HTR-8/SVneo (cell line): ENCODE results near the gene ANKAR.
"Not testable (repeated sequence)": the region's sequence is repeated elsewhere in the genome, so short reads cannot be mapped to it uniquely, and the experiment has no call there.

Source experiments
- DNase-seq: peaks from one replicate; pipeline ENCODE4 v3.0.0; 2011; ENCODE audit warnings: low spot score, mixed read lengths; ENCODE audit not compliant: insufficient read length
- FAIRE-seq: peaks from 2 replicates; lab custom pipeline; 2011; peaks lifted over from hg19 to GRCh38; lab: Jason Lieb, UNC

ANKAR gene, protein sequence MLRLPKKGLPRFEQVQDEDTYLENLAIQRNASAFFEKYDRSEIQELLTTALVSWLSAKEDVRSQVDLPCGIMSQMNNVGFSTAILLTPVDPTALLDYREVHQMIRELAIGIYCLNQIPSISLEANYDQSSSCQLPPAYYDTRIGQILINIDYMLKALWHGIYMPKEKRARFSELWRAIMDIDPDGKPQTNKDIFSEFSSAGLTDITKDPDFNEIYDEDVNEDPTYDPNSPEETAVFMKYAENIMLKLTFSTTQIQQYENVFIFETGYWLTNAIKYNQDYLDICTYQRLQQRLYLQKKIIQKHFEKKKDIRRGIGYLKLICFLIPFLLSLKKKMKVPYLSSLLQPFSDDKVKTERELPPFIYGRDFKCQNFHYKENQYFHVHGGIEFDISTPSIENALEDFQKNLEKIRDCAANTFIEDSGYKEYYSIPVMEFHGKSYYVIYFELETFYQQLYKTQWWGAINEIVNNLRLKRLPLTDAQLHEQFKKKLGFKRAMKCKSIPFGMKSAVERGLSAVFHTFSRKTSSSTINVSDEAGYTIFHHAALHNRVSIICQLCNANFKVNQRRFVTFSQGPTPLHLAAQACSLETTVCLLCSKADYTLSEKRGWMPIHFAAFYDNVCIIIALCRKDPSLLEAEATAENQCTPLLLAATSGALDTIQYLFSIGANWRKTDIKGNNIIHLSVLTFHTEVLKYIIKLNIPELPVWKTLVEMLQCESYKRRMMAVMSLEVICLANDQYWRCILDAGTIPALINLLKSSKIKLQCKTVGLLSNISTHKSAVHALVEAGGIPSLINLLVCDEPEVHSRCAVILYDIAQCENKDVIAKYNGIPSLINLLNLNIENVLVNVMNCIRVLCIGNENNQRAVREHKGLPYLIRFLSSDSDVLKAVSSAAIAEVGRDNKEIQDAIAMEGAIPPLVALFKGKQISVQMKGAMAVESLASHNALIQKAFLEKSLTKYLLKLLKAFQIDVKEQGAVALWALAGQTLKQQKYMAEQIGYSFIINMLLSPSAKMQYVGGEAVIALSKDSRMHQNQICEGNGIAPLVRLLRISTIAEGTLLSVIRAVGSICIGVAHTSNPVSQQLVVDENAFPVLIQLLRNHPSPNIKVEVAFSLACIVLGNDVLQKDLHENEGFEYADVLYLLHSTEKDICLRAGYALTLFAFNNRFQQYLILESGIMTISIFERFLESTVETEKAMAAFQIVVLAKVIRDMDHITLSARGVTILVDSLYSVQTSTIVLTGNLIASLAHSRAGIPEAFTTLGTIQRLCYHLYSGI (N-terminal part only)

DNA sequence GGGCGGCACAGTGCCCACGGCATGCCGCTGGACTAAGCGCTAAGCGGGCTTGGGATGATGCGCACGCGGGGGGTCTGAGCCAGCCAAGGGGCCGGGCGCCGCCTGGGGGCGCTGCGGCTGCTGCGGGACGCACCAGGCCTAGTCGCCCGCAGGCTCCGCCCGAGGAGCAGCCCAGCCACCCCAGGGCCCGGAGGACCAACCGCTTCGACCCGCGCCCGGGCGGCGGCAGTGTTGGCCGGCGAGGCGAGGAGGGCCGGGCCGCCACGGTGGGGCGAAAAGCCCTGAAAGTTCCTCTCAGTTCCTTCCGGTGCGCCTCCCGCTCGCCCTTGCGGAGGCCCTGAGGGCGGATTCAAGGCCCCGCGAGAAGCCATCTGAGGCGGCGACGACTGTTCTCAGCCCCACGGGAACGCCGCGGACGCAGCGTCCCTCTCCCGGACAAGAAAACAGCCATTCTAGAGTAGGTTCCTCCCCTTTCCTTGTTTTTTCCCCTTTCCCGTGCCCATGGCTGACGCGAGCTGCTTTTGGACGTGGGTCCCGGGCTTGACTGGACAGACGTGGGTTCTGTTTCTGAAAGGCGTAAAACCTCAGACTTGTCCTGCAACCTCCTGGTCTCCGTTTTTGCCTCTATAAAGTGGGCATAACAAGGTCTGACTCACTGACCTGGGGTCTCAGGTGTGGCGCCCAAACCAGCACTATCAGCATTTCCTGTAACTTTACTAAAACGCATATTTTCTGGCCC is at the start of gene ANKAR:
TSS of gene ANKAR (plus strand) at position 297 of the 739 bp plus-strand sequence. CDS start 1,821 bp downstream, outside the sequence.
- FAIRE-seq = peak; percentile 91
- DNase-seq = peak; percentile 79

DNA sequence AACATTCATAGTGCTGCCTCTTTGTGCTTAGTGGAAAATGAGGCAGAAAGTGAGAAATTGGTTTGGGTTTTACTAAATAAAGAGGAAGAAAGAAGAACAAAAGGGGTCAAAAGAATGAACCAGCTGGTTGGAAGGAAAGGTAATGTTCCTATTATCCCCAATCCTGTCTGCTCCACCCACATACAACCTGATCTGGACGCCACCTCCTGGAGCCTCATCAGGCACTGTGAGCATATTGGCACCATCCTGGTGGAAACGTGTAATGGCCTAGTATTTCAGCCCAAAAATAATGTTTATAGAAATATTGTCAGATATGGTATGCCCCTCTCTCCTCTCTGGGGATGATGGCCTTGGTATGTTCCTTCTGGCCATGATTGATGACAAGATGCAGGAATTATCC is 48.8 kb upstream of the ANKAR start:
- no peak for DNase-seq
- no peak for FAIRE-seq

DNA sequence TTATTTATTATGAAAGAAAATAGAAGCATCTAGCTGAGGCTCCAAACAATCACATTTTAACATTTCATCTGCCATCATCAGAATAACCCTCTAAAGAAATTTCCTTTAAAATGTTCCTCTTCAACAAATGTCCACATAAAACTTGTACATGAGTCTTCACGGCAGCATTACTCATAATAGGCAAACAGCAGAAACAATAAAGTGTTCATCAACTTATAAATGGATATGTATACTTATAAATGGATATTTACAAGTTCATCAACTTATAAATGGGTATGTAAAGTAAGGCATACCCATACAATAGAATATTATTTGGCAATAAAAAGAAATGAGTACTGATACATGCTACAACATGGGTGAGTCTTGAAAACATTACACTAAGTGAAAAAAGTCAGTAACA is 46.7 kb upstream of the ANKAR start:
- FAIRE-seq (no peak), DNase-seq (no peak)

DNA sequence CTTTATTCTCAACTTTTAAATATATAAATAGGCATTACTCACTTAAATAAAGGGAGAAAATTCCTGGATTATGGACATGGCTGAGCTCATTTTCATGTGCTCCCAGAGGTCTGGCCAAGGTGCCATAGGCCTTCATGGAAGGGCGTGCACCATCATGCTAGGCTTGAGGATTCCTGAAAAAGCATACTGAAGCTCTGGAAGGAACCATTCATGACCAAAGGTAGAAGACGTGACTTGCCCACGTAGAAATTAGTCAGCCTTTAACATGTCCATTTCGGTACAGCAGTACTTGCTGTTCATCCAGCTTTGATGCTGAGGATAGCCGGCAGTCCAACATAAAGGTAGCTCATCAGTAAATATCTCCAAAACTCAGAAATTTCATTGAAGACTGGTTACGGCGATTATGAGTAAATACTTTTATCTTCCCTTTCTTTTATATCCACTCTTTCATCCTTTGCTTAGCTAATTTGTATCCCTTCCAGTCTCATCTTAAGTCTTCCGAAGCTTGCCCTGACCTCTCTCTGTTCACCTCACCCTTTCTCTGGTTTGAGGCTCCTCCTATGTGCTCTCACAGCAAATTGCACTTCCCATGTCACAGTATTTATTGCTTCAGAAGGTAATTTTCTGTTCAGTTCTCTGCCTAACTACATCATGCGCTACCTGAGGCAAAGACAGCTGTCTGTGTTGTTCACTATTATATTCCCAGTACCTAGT is 45.5 kb upstream of the ANKAR start:
- no peak for FAIRE-seq
- DNase-seq = no peak

DNA sequence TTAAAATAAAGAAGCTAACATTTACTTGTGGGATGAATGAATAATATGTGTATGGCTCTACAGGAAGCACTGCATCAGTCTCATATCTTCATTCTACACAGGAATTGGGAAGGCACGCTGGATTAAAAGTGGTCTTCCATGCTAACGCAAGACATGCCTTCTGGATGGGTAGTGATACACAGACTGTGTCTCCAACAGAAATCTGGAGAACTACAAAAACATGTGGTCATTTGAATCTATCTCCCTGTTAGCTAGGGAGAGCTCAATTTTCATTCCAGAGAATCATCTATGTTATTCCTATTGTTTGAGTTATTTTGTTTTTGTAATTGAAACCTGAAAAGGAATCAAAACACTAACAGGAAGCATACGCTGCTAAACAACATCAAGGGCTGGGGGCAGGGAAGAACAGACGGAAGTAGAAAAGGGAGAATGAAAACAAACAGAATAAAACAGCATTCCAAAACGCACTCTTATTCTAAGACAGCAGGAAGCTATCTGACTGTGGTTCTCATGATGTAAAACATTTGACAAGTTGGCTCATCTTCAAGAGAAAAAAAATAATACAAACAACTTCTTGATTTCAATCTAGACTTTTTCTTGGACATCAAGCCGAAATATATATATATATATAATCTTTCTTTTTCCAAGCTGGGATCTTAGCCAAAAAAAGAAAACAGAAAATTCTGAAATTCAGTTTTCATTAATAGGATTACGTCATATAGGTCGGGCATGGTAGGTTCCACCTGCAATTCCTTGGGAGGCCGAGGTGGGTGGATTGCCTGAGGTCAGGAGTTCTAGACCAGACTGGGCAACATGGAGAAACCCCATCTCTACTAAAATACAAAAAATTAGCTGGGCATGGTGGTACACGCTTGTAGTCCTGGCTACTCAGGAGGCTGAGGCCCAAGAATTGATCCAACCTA is 44.7 kb upstream of the ANKAR start:
- DNase-seq = no peak
- no peak for FAIRE-seq

DNA sequence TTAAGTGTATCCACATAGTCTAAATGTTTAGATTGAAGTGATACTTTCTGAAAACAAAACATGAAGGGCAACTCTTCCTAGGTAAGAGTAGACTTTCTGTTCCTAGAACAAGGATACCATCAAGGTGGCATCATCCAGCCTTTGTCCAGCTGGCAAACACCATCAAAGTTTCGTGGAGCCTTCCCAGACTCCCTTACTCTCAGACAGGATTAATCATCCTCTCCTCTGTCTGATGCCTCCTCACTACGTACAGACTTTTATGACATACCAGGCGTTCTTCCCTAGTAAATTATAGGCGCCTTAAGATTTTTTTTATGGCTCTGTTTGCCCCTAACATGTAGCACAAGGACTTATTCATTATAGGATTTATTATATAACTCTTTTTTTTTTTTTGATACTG is 42.6 kb upstream of the ANKAR start:
- no peak for FAIRE-seq
- no peak for DNase-seq

DNA sequence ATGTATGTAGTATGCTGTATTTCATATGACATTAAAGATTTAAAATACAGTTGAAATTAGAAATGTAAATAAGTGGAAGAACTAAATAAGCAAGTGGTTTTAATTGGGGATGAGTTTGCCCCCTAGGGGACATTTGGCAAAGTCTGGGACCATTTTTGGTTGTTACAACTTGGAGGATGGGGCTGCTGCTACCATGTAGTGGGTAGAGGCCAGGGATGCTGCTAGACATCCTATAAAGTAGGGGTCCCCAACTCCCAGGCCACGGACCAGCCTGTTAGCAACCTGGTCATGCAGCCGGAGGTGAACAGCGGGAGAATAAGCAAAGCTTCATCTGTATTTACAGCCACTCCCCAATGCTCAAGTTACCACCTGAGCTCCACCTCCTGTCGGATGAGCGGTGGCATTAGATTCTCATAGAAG is 41.1 kb upstream of the ANKAR start:
- DNase-seq (no peak), FAIRE-seq (no peak)

DNA sequence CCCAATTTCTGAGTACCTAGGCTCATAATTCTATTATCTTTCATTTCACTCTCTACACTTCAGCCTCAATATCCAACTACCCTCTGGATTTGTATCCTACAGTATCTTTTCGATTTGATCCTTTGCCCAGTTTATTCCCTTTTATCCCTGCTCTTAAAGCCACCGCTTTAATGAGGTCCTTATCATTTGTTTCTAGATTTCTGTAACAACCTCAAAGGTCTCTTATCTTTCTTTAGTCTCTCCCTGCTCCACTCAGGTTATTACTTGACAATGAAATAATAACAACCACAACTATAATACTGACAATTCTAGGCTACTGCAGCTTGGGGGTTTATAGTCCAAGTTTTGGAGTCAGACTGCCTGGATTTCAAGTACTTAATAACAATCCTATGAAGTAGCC is 39.1 kb upstream of the ANKAR start:
- DNase-seq = no peak
- FAIRE-seq = no peak

DNA sequence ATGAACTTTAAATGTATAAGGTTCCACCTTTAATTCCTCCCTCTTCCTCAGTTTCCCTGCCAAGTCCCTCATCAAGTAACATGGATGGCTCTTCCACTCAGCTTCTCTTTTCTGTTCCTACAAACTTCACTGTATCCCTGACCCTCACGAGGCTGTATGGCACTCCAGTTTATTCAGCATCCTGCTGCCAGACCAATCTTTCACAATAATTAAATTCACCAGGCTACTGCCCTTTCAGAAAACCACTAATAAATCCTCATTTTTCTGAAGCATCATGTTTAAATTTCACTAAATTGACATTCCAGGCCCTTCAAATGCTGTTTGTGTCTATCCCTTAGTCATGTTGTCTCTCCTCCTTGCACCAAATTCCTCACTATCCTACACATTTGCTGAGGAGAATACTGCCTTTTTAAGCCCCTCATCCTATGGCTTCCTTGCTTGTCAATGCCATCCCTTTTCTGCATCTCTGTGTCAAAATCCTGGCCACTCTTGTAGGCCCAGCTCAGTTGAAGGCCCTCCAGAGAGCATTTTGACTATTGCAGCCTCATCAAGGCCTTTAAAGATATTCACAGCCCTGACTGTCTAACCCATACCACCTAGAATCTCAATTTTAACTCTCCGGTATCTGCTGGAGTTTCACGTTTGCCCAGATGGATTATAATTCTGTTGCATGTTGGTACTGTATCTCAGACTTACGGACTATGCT is 36.0 kb upstream of the ANKAR start:
- FAIRE-seq (no peak), DNase-seq (no peak)

DNA sequence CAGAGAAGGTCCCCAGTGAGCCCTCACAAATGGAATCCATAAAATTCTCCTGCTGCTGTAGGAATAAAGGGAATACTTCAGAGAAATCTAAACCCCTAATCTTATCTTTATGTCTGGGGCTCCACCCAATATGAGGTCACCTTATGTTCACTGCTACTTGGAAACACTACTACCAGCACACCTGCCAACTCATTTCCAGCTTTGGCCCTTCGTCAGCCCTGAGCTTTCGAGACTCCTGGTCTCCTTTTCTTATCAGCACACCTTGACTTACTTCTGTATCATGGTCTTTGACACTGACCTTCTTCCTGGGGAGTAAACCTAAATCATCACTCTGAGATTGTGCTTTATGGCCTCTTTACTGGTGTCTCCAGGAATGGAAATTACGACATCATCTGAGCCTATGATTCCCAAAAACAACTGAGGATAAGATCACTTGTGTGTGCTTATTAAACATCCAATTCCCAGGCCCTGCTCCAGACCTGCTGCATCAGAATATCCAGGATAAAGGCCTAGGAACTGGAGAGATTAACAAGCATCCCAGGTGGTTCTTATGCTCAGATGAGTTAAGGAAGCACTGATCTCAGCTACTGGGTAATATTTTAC is 35.4 kb upstream of the ANKAR start:
- no peak for FAIRE-seq

DNA sequence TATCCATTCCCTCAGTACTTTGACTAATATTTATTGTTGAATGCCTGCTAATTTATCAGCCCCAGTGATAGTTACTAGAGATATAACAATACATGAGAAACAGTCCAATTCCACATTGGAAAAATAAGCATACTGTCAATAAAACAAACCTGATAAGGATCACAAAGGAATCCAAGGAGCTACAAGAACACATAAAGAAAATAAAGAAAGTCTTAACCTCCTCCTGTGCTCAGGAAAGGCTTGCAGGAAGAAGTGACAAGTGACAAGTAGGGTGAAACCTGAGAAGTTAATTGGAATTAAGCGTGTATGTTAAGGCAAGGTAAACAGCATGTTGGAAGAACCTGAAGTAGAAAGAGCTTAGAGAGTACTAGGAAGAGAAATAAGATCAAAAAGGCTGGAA is 33.5 kb upstream of the ANKAR start:
- no peak for FAIRE-seq
- no peak for DNase-seq

More for the DNA sequence above, 35.4 kb upstream of the ANKAR start:
- no peak for DNase-seq

DNA sequence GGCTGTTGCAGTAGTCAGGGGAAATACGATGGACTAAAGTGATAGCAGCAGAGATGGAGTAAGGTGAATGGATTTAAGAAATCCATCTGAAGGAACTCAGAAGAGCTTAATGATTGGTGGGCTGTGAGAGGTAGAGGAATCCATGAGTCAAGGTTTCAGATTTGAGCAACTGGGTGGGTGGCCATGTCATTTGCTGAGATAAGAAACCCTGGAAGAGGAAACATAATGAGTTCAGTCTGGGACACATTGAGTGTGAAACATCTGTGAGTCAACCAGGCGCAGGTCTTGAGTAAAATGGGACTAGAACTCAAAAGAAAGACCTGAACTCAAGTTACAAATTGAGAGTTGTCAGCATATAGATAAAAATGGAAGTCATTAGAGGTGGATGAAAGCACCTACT is 32.9 kb upstream of the ANKAR start:
- no peak for FAIRE-seq
- no peak for DNase-seq

DNA sequence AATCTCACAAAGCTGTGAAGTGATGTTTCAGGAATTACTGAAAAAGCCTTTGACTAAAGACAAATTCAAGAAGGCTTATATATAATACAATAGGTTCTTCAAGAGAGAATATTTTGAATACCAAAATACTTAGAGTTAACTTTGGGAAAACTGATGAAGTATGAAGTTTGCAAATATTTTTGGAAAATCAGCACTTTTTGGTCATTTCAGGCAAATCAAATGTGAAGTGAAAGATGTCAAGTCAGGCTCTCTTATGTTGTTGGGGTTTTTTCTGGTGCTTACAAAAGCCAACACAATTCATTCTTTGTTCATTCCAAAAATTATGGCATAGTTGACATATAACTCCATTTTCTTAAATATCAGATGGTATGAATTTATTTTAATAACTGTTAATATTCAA is 27.9 kb upstream of the ANKAR start:
- FAIRE-seq (no peak), DNase-seq (no peak)

DNA sequence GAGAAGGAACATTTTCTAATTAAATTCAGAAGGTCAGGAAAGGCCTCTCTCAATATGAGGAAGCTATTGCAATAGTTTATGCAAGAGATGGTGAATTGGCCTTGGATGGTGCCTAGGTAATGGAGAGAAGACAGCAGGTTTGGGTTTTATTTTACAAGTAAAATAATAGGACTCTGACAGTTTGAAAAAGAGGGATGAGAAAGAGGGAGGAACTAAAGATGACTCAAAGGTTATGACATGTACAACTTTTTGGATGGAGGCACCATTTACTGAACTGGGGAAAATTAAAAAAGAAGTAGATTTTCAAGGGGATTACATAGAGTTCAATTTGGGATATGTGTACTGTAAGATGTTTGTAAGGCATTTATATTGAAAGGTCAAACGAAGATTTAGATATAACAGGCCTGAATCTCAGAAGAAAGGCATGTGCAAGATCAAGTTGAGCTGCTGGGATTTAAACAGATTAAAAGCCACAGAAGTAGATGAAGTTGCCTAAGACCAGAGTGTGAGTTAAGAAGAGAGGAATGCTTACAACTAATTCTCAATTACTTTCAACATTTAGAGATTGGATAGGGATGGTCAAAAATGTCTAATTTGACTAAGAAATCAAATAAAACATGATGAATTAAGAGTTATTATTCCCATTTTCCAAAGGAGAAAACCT is 25.5 kb upstream of the ANKAR start:
- DNase-seq (no peak), FAIRE-seq (no peak)

DNA sequence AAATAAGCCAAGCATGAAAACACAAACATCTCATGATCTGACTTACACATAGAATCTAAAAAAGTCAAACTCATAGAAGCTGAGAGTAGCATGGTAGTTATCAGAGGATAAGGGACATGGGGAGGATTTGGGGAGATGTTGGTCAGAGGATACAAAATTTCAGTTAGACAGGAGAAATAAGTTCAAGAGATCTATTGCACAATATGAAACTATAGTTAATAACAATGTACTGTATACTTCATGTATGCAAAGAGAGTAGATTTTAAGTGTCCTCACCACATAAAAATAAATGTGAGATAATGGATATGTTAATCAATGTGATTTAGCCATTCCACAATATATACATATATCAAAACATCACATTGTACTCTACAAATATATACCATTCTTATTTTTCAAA is 23.2 kb upstream of the ANKAR start:
- FAIRE-seq (no peak), DNase-seq (no peak)

DNA sequence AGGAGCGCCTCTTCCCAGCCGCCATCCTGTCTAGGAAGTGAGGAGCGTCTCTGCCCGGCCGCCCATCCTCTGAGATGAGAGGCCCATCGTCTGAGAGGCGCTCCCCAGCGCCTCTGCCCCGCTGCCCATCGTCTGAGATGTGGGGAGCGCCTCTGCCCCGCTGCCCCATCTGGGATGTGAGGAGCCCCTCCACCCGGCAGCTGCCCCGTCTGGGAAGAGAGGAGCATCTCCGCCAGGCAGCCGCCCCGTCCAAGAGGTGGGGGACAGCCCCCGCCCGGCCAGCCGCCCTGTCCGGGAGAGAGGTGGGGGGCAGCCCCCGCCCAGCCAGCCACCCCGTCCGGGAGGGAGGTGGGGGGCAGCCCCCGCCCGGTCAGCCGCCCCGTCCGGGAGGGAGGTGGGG is 21.0 kb upstream of the ANKAR start:
- not testable (repeated sequence) for FAIRE-seq, DNase-seq

DNA sequence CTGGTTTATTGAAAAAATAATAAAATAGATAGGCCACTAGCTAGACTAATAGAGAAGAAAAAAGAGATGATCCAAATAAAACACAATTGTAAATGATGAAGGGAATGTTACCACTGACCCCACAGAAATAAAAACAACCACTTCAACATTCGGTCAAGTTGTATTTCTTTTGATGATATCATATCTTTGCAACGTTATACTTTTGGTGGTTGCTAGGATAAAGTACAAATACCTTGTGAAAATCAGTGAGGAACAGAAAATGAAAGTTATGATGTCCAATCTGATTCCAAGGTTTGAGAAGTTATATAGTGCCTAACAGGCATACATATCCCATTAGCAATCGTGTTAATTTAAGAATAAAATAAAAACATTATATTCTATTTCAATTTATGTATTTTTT is 19.8 kb upstream of the ANKAR start:
- DNase-seq (no peak), FAIRE-seq (no peak)
